ENCODE results near the gene YJU2. TPM values are rescaled to one million over a fixed set of nuclear protein-coding genes. Genes with fewer than 3 reads are reported as not detected.
A peak's percentile ranks its signal among the peaks of the same experiment; 100 is the strongest.
"Not testable (repeated sequence)": the region's sequence is repeated elsewhere in the genome, so short reads cannot be mapped to it uniquely, and the experiment has no call there.

YJU2 gene
- total RNA-seq, 1 donor from 2014 or later, result 8.7 TPM

DNA sequence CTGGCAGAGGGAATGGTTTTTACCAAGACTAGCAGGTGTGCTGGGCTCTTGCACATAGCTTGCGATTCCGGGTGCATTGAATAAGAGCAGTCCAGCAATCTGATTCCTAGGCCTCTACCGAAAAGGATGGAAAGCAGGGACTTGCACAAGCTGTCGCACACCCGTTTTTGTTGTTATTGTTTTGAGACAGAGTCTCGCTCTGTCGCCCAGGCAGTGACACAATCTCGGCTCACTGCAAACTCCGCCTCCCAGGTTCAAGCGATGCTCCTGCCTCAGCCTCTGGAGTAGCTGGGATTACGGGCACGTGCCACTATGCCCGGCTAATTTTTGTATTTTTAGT is 12.0 kb upstream of the YJU2 start:
- H2AFZ ChIP-seq (replicated peaks), result peak overlapping the region; percentile 6
- H3K4me3 Mint-ChIP-seq, result no peak overlapping the region
- no peak overlapping the region for H3K9ac ChIP-seq
- no peak for TF ChIP-seq EZH2phosphoT487 (IDR thresholded peaks at IDR 0.05)
- no peak for TF ChIP-seq CTCF (IDR thresholded peaks at IDR 0.05)
- TF ChIP-seq EZH2 (IDR thresholded peaks at IDR 0.05), result no peak
- H3K9me3 Mint-ChIP-seq, result no peaks in the 10 kb centered on the region
- H3K79me2 ChIP-seq (ENCODE audit: low read depth), result no peaks in the 10 kb centered on the region
- H3K9me3 ChIP-seq (ENCODE audit: low read depth), result no peaks in the 10 kb centered on the region
- no peak overlapping the region for H3K4me2 ChIP-seq
- DNase-seq (ENCODE audit: low spot score), result no peak
- H3K4me3 ChIP-seq, result no peak overlapping the region
- no peaks in the 10 kb centered on the region for H3K36me3 ChIP-seq
- H3K4me1 ChIP-seq, result no peaks in the 10 kb centered on the region
- peaks cover 15% of the 10 kb centered on the region for H3K27me3 Mint-ChIP-seq (ENCODE audit: insufficient read depth, low read depth)
- H3K36me3 Mint-ChIP-seq, result no peaks in the 10 kb centered on the region
- H3K27me3 ChIP-seq, result no peaks in the 10 kb centered on the region
- H3K27ac Mint-ChIP-seq, result no peak overlapping the region
- no peak overlapping the region for H3K27ac ChIP-seq
- no peaks in the 10 kb centered on the region for H3K4me1 Mint-ChIP-seq
- no peaks in the 10 kb centered on the region for H3F3A ChIP-seq (ENCODE audit: low read depth)
- no peaks in the 10 kb centered on the region for H4K20me1 ChIP-seq (ENCODE audit: low read depth)

- H3K4me1 ChIP-seq; H3K27ac ChIP-seq; H4K20me1 ChIP-seq (ENCODE audit: low read depth); H2AFZ ChIP-seq (replicated peaks); H3K36me3 ChIP-seq; H3F3A ChIP-seq (ENCODE audit: low read depth); DNase-seq (ENCODE audit: low spot score); H3K4me1 Mint-ChIP-seq; H3K27ac Mint-ChIP-seq; H3K4me2 ChIP-seq; H3K9me3 Mint-ChIP-seq; H3K4me3 Mint-ChIP-seq; H3K36me3 Mint-ChIP-seq; H3K79me2 ChIP-seq (ENCODE audit: low read depth); H3K9ac ChIP-seq; H3K9me3 ChIP-seq (ENCODE audit: low read depth); H3K4me3 ChIP-seq; H3K27me3 ChIP-seq: not testable (repeated sequence)
- peaks cover 19% of the 10 kb centered on the region for H3K27me3 Mint-ChIP-seq (ENCODE audit: insufficient read depth, low read depth)
Observed at GRCh38 chr19:4237510-4237909, 9.4 kb upstream of the YJU2 start.

GRCh38 chr19:4238831-4239230 is 8.0 kb upstream of the YJU2 start:
- Histone ChIP-seq H3K4me3 (no peak overlapping the region), H3K79me2 (ENCODE audit: low read depth) (no peaks in the 10 kb centered on the region), H3K4me2 (no peak overlapping the region), H3K9ac (no peak overlapping the region), H3K4me1 (no peaks in the 10 kb centered on the region), H2AFZ (replicated peaks) (no peak overlapping the region), H3K9me3 (ENCODE audit: low read depth) (no peaks in the 10 kb centered on the region), H3F3A (ENCODE audit: low read depth) (no peaks in the 10 kb centered on the region), H3K36me3 (no peaks in the 10 kb centered on the region), H3K27me3 (no peaks in the 10 kb centered on the region), H3K27ac (no peak overlapping the region), H4K20me1 (ENCODE audit: low read depth) (no peaks in the 10 kb centered on the region)
- Mint-ChIP-seq H3K4me1 (peaks cover 4% of the 10 kb centered on the region), H3K27me3 (ENCODE audit: insufficient read depth, low read depth) (peaks cover 13% of the 10 kb centered on the region), H3K36me3 (no peaks in the 10 kb centered on the region), H3K9me3 (peaks cover 7% of the 10 kb centered on the region), H3K4me3 (no peak overlapping the region), H3K27ac (no peak overlapping the region)
- DNase-seq (ENCODE audit: low spot score), result no peak
- TF ChIP-seq CTCF (IDR thresholded peaks at IDR 0.05) (no peak), EZH2phosphoT487 (IDR thresholded peaks at IDR 0.05) (no peak), EZH2 (IDR thresholded peaks at IDR 0.05) (no peak)

DNA sequence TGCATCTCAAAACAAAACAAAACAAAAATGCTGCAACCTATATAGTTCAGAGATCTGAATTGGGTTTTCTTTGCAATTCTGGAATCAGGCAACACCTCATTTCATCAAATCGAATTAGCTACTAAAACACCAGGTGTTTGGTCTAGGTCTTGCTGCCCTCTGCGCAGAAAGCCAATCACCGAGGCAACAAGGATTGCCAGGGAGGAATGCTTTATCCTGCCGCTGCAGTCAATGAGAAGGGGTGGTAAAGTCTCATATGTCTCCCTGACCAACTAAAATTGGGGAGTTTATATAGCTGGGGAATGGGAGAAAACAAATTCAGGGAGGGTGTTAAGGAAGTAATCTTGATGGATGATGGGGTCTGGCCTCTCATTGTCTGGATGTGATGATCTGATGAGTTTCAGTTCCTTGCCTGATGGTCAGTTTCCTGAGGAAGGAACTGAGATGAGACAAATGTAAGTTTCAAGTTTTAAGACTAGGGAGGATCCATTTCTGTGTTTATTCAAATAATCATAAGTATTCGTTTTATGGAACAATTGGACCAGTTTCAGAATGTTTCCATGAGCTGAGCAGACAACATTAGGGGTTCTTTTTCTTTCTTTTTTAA is 5.0 kb upstream of the YJU2 start:
- peaks cover 4% of the 10 kb centered on the region for H3K4me1 Mint-ChIP-seq
- no peak for TF ChIP-seq CTCF (IDR thresholded peaks at IDR 0.05)
- TF ChIP-seq EZH2 (IDR thresholded peaks at IDR 0.05), result no peak
- TF ChIP-seq EZH2phosphoT487 (IDR thresholded peaks at IDR 0.05), result no peak
- no peak overlapping the region for H3K27ac ChIP-seq
- no peak overlapping the region for H3K9ac ChIP-seq
- H3K4me3 Mint-ChIP-seq, result peak overlapping the region; percentile 46
- H3F3A ChIP-seq (ENCODE audit: low read depth), result peaks cover 11% of the 10 kb centered on the region
- no peaks in the 10 kb centered on the region for H3K4me1 ChIP-seq
- no peak overlapping the region for H2AFZ ChIP-seq (replicated peaks)
- H3K27me3 Mint-ChIP-seq (ENCODE audit: insufficient read depth, low read depth), result peaks cover 9% of the 10 kb centered on the region
- H3K9me3 ChIP-seq (ENCODE audit: low read depth), result no peaks in the 10 kb centered on the region
- H3K27me3 ChIP-seq, result no peaks in the 10 kb centered on the region
- no peak for DNase-seq (ENCODE audit: low spot score)
- no peaks in the 10 kb centered on the region for H4K20me1 ChIP-seq (ENCODE audit: low read depth)
- peaks cover 7% of the 10 kb centered on the region for H3K9me3 Mint-ChIP-seq
- H3K27ac Mint-ChIP-seq, result no peak overlapping the region
- H3K36me3 Mint-ChIP-seq, result no peaks in the 10 kb centered on the region
- no peak overlapping the region for H3K4me2 ChIP-seq
- no peaks in the 10 kb centered on the region for H3K79me2 ChIP-seq (ENCODE audit: low read depth)
- no peak overlapping the region for H3K4me3 ChIP-seq
- H3K36me3 ChIP-seq, result no peaks in the 10 kb centered on the region

DNA sequence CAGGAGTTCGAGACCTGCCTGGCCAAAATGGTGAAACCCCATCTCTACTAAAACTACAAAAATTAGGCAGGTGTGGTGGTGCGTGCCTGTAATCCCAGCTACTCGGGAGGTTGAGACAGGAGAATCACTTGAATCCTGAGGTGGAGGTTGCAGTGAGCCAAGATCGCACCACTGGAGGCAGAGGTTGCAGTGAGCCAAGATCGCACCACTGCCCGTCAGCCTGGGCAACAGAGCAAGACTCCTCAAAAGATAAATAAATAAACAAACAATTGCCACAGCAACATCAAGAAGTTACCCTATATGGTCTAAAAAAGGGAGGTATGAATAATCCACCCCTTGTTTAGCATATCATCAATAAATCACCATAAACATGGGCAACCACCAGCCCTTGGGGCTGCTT is 942 bp upstream of the YJU2 start:
- H3K27ac Mint-ChIP-seq; H3K27me3 Mint-ChIP-seq (ENCODE audit: insufficient read depth, low read depth); H3K4me1 ChIP-seq; H3K9ac ChIP-seq; H3K27me3 ChIP-seq; H3K27ac ChIP-seq; H3K4me1 Mint-ChIP-seq; H3K9me3 ChIP-seq (ENCODE audit: low read depth); H3K9me3 Mint-ChIP-seq; H3K36me3 ChIP-seq; DNase-seq (ENCODE audit: low spot score); H4K20me1 ChIP-seq (ENCODE audit: low read depth): not testable (repeated sequence)
- Mint-ChIP-seq H3K4me3 (peak overlapping the region; percentile 21), H3K36me3 (peaks cover 14% of the 10 kb centered on the region)
- H3F3A ChIP-seq (ENCODE audit: low read depth), result peaks cover 22% of the 10 kb centered on the region
- peak overlapping the region; percentile 77 for H3K4me3 ChIP-seq
- peak overlapping the region; percentile 91 for H2AFZ ChIP-seq (replicated peaks)
- H3K79me2 ChIP-seq (ENCODE audit: low read depth), result peaks cover 10% of the 10 kb centered on the region
- peak overlapping the region; percentile 77 for H3K4me2 ChIP-seq

Measured in neural progenitor cell (in vitro differentiated cells).